ENCODE data around the gene DNAJC11.
"Not testable (repeated sequence)": the region's sequence is repeated elsewhere in the genome, so short reads cannot be mapped to it uniquely, and the experiment has no call there.

DNAJC11 gene

GRCh38 chr1:6658359-6659060 is 43.1 kb downstream of the DNAJC11 start:
- FAIRE-seq = no peak

DNA sequence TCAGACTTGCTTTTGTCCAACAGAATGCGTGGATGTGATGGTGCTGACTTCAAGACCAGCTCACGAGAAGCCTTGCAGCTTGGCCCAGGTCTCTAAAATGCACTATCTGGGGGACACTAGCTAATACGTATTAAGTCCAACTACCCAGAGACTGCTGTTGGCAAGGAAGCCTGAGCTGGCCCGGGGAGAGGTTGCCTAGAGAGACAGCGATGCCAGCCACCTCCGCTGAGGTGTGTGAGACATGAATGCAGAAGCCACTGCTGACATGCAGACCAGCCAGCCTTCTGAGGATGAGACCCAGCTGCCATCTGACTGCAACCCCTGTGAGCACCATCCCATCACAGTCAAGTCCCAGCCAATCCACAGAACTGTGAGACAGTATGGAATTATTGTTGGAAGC is 44.5 kb downstream of the DNAJC11 start:
- FAIRE-seq (no peak), DNase-seq (ENCODE audit: insufficient read length, low spot score) (no peak)

More at GRCh38 chr1:6658359-6659060, 43.1 kb downstream of the DNAJC11 start:
- DNase-seq (ENCODE audit: insufficient read length, low spot score) = no peak

GRCh38 chr1:6653436-6654290 is 48.0 kb downstream of the DNAJC11 start:
- DNase-seq (ENCODE audit: insufficient read length, low spot score) = no peak
- no peak for FAIRE-seq

- no peak for FAIRE-seq
- no peak for DNase-seq (ENCODE audit: insufficient read length, low spot score)
These were observed 48.6 kb downstream of the DNAJC11 start for GRCh38 chr1:6652986-6653385.

DNA sequence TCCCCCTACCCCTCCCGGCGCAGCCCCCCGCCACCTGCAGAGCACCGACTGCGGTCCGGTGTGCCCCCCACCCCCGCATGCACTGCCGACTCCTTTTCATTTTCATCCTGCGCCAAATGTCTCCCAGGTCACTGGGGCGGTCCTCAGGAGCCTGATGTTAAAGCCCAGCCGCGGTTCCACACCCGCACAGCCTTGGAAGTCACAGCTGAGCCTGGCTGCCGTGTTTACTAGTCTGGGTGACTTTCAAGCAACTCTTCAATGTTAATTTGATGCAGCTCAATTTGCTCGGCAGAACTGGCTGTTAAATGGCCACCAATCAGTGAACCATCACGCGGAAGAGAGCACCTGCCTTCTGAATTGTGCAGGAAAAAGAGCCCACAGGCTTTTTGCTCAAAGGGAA is 49.7 kb downstream of the DNAJC11 start:
- no peak for DNase-seq (ENCODE audit: insufficient read length, low spot score)
- no peak for FAIRE-seq

GRCh38 chr1:6648556-6648955 is 53.1 kb downstream of the DNAJC11 start:
- FAIRE-seq = no peak
- DNase-seq (ENCODE audit: insufficient read length, low spot score) = no peak

- peak; percentile 81 for FAIRE-seq
These were observed 55.0 kb downstream of the DNAJC11 start for GRCh38 chr1:6646499-6647148.

DNA sequence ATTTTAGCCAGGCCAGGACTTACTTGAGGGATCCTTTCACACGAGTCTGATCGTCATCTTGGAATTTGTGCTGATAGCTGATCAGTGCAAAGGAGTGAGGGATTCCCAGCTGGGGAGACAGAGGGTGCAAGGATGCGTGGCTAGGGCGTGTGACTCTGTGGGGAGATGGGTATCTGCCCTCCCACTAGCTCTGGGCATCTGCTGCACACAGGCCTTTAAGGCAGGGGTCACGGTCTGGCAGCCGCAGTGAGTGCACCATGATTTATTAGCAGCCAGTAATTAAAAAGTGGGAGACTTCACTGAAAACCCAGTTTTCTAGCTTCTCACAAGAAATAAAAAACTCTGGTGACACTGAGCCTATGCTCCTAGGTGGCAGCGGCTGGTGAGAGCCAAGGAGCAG is 56.6 kb downstream of the DNAJC11 start:
- FAIRE-seq (no peak), DNase-seq (ENCODE audit: insufficient read length, low spot score) (no peak)

More at GRCh38 chr1:6646499-6647148, 55.0 kb downstream of the DNAJC11 start:
- peak; percentile 52 for DNase-seq (ENCODE audit: insufficient read length, low spot score)

GRCh38 chr1:6640867-6641266 is 60.7 kb downstream of the DNAJC11 start:
- DNase-seq (ENCODE audit: insufficient read length, low spot score); FAIRE-seq: not testable (repeated sequence)

- no peak for DNase-seq (ENCODE audit: insufficient read length, low spot score)
- no peak for FAIRE-seq
These were observed 63.4 kb downstream of the DNAJC11 start for GRCh38 chr1:6638226-6638625.

DNA sequence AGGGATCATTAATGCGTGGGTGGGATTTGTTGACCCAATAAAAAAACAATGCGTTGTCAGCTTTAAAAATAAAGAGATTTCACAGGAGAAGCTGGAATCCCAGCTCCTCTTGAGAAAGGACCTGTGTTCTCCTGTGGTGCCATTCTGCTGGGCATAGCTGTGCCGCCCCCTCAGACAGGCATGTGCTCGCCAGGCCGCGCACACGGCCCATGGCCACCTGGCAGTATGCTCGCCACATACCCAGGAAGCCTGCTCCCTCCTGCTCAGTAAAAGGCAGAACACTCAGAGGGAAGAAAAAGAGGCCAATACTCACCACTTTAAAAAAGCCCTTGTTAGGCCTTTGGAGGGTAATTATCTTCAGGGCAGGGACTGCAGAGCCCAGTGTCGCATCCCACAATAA is 63.8 kb downstream of the DNAJC11 start:
- no peak for FAIRE-seq
- no peak for DNase-seq (ENCODE audit: insufficient read length, low spot score)

GRCh38 chr1:6636778-6637177 is 64.8 kb downstream of the DNAJC11 start:
- not testable (repeated sequence) for FAIRE-seq; DNase-seq (ENCODE audit: insufficient read length, low spot score)

DNA sequence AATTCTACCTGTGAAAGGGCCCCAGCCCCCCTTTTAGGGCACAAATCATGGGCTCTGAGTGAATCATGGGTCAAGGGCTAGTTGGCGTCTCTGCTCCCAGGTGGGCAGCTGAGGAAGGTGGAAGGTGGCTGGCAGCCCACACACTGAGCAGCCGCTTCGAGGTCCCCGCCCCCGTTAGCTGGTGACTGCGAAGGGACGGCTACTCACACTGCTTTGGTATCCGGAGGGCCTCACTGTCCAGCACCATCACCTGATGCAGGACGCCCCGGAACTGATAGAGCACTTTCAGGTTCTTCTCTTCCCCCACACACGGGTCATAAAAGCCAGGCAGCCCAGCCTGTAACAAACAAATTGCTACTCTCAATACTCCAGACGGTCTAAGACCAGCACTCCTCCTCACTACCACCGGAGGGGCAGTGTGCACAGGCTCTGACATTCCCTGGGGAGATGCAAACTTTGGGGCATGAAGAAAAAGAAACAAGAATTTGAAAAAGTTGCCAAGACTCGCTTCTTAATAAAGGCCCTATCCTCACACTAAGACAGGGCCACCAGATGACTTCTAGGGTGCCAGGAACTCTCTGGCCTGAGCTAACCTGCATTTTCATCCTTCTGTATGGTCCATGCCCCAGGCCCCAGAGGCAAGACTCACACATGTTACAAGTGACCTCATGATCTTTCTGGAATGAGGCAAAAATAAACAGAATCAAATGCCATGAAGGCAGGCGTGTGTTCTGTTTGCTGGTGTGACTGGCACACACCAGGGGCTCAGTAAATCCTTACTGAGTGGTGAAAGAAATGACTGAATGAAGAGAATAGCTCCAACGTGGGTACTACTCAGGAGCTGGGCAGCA is 65.5 kb downstream of the DNAJC11 start:
- no peak for FAIRE-seq
- DNase-seq (ENCODE audit: insufficient read length, low spot score) = no peak

DNA sequence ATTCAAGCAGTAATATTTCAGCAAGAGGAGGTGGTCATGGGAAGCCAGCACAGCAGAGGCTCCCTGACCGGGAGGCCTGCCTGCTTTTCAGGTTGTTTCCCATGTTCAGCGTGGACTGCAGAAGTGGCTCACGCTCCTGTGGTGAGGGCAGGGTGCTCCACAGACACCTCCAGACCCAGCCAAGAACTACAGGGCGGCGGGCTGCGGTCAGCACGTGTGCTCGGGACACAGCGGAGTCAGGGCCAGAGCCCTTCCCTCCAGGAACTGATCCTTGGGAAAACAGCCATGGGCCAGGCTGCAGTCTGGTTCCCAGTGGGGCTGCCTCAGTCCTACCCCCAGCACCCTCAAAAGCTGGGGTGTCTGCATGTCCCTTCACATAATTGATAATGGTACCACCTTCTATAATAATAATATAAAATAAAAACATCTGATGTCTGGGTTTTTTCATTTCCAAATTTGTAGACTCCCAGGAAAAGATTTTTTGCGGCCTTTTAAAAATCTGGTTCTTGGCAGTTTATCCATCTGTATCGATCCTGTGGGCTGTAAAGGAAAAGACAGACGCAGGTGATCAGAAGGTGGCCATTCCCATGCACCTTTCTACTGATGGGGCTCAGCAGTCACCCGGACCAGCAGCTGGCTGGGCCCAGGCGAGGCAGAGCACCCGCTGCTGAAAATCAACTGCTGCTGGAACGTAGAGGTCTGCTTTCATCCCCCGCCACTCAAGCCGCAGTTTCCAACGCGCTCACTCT is 66.3 kb downstream of the DNAJC11 start:
- no peak for FAIRE-seq
- no peak for DNase-seq (ENCODE audit: insufficient read length, low spot score)

GRCh38 chr1:6634371-6635052 is 67.1 kb downstream of the DNAJC11 start:
- no peak for FAIRE-seq
- DNase-seq (ENCODE audit: insufficient read length, low spot score) = peak; percentile 39

GRCh38 chr1:6632588-6633514 is 68.8 kb downstream of the DNAJC11 start:
- DNase-seq (ENCODE audit: insufficient read length, low spot score) = no peak
- FAIRE-seq = no peak

DNA sequence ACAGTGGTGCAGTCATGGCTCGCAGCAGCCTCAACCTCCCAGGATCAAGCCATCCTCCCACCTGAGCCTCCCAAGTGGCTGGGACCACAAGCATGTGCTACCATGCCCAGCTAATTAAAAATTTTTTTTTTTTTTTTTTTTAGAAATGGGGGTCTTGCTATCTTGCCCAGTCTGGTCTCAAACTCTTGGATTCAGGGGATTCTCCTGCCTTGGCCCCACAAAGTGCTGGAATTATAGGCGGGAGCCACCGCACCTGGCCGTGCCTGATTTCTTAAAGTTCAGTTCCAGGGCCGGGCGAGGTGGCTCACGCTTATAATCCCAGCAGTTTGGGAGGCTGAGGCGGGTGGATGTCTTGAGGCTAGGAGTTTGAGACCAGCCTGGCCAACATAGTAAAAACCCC is 70.6 kb downstream of the DNAJC11 start:
- FAIRE-seq (no peak), DNase-seq (ENCODE audit: insufficient read length, low spot score) (no peak)

DNA sequence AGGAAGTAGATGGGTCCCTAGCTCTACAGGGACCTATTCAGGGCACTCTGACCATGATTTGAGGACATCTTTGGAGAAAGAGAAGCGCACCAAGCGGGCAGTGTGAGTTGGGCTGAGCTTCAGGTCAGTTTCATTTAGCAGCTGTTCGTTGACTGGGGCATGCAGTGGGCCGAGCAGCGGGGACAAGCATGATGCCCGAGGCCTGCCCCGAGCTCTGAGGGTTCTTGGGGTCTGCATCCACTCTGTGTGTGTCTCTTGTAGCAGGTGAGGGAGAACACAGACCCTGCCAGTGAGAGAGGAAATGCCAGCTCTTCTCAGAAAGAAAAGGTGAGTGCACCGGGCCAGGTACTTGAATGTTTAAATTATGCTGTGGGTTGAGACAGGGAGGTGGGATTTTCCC is 71.6 kb downstream of the DNAJC11 start:
- DNase-seq (ENCODE audit: insufficient read length, low spot score) (no peak), FAIRE-seq (no peak)

All from GM19239 (cell line).